ENCODE data around the gene SLC17A7.
A peak's percentile ranks its signal among the peaks of the same experiment; 100 is the strongest.

SLC17A7 gene

GRCh38 chr19:49422407-49423070 lies 18.8 kb downstream of the SLC17A7 start:
- peak; percentile 77 for ATAC-seq
- TF ChIP-seq PATZ1 (CRISPR knock-in tag; IDR thresholded peaks at IDR 0.05; ENCODE audit: borderline replicate concordance): no peak
- TF ChIP-seq TOX (CRISPR knock-in tag; IDR thresholded peaks at IDR 0.05; ENCODE audit: borderline replicate concordance): no peak
- TF ChIP-seq TCF4 (CRISPR knock-in tag; IDR thresholded peaks at IDR 0.05; ENCODE audit: borderline replicate concordance): no peak
- no peak for TF ChIP-seq RARB (CRISPR knock-in tag; IDR thresholded peaks at IDR 0.05)
- no peak for TF ChIP-seq ZNF70 (CRISPR knock-in tag; IDR thresholded peaks at IDR 0.05)
- TF ChIP-seq TSHZ2 (CRISPR knock-in tag; IDR thresholded peaks at IDR 0.05): no peak
- no peak for TF ChIP-seq CSRNP3 (CRISPR knock-in tag; IDR thresholded peaks at IDR 0.05)
- TF ChIP-seq CSDC2 (CRISPR knock-in tag; IDR thresholded peaks at IDR 0.05): no peak
- TF ChIP-seq BACH2 (CRISPR knock-in tag; IDR thresholded peaks at IDR 0.05; ENCODE audit: borderline replicate concordance): no peak

GRCh38 chr19:49421878-49422202 lies 19.5 kb downstream of the SLC17A7 start:
- TF ChIP-seq TOX (CRISPR knock-in tag; IDR thresholded peaks at IDR 0.05; ENCODE audit: borderline replicate concordance): no peak
- no peak for TF ChIP-seq SNAI2 (CRISPR knock-in tag; IDR thresholded peaks at IDR 0.05)
- no peak for TF ChIP-seq ARNTL (CRISPR knock-in tag; IDR thresholded peaks at IDR 0.05; ENCODE audit: borderline replicate concordance, low read depth)
- TF ChIP-seq CREB5 (CRISPR knock-in tag; IDR thresholded peaks at IDR 0.05; ENCODE audit: low read depth): no peak
- no peak for TF ChIP-seq ZNF565 (CRISPR knock-in tag; conservative IDR thresholded peaks at IDR 0.05; ENCODE audit: low read depth)
- no peak for TF ChIP-seq CSDC2 (CRISPR knock-in tag; IDR thresholded peaks at IDR 0.05)
- no peak for TF ChIP-seq BACH2 (CRISPR knock-in tag; IDR thresholded peaks at IDR 0.05; ENCODE audit: borderline replicate concordance)
- TF ChIP-seq RARB (CRISPR knock-in tag; IDR thresholded peaks at IDR 0.05): no peak
- TF ChIP-seq ZC3H10 (CRISPR knock-in tag; IDR thresholded peaks at IDR 0.05): no peak
- no peak for TF ChIP-seq CSRNP3 (CRISPR knock-in tag; IDR thresholded peaks at IDR 0.05)
- TF ChIP-seq POU6F1 (CRISPR knock-in tag; IDR thresholded peaks at IDR 0.05; ENCODE audit: borderline replicate concordance, low read depth): no peak
- TF ChIP-seq ISL1 (CRISPR knock-in tag; IDR thresholded peaks at IDR 0.05): no peak
- TF ChIP-seq PPARA (CRISPR knock-in tag; IDR thresholded peaks at IDR 0.05; ENCODE audit: borderline replicate concordance): no peak
- TF ChIP-seq PATZ1 (CRISPR knock-in tag; IDR thresholded peaks at IDR 0.05; ENCODE audit: borderline replicate concordance): no peak
- TF ChIP-seq OSR1 (CRISPR knock-in tag; IDR thresholded peaks at IDR 0.05): no peak

More at GRCh38 chr19:49421878-49422202, 19.5 kb downstream of the SLC17A7 start:
- ATAC-seq: no peak
